GM12878 (cell line): Measurements from ENCODE around the gene CAMTA1. TPM values are rescaled to one million over a fixed set of nuclear protein-coding genes. Genes with fewer than 3 reads are reported as not detected.

ENCODE experiments used
- ATAC-seq: fragments of 200-7000 bp; cut with Tn5 transposase; 3 replicates; pipeline ENCODE4 v1.9.1; 2020; ENCODE audit warnings: mild to moderate bottlenecking, moderate library complexity
- BruUV-seq: library from RNA; stranded (reverse); fragments of 400-500 nt; replicated peaks from 2 replicates; lab custom pipeline; 2021; lab: Mats Ljungman, UMichigan
- CTCF ChIA-PET: fragments of 300-600 bp; sonication (Branson Sonifier 250); formaldehyde crosslinking; extraction: SDS; loops from one replicate; lab custom pipeline; 2021; ENCODE audit warnings: inconsistent platforms; lab: Yijun Ruan, JAX
- POLR2A ChIA-PET: fragments of 350-600 bp; formaldehyde crosslinking; extraction: SDS; loops from one replicate; lab custom pipeline; 2021; ENCODE audit warnings: inconsistent platforms; lab: Charles Lee
- RAD21 ChIA-PET: fragments of 300-600 bp; sonication (Branson Sonifier 250); formaldehyde crosslinking; loops from one replicate; lab custom pipeline; 2023; ENCODE audit warnings: antibody characterized with exemption; ENCODE audit not compliant: unreplicated experiment; lab: Charles Lee
- SMC1A ChIA-PET: fragments of 300-600 bp; sonication (Branson Sonifier 250); formaldehyde crosslinking; loops from one replicate; lab custom pipeline; 2023; ENCODE audit not compliant: unreplicated experiment, uncharacterized antibody; lab: Charles Lee
- DNase-seq: peaks from one replicate; pipeline ENCODE4 v3.0.0-alpha.2; 2011; ENCODE audit warnings: low read depth, low spot score
- FAIRE-seq: peaks from 3 replicates; lab custom pipeline; 2011; peaks lifted over from hg19 to GRCh38; lab: Jason Lieb, UNC
- H2AFZ ChIP-seq: 2 replicates; pipeline ENCODE4 v1.6.0; 2011; ENCODE audit warnings: low read depth, low read length, control low read depth; ENCODE audit not compliant: control insufficient read depth
- H3K27ac ChIP-seq: 2 replicates; pipeline ENCODE4 v1.5.1; 2011; ENCODE audit warnings: control low read depth; ENCODE audit not compliant: control insufficient read depth, insufficient read depth
- H3K27me3 ChIP-seq, 2 experiments: replicated peaks in 1 of 2; 2 replicates each; pipeline versions ENCODE4 v1.6.0 to v1.6.1; 2011; ENCODE audit warnings: low read length in 1 of 2; ENCODE audit not compliant: control insufficient read depth in 2 of 2, insufficient read depth in 2 of 2
- H3K36me3 ChIP-seq, 2 experiments: 2 replicates each; pipeline ENCODE4 v1.5.1; 2011; ENCODE audit warnings: low read length in 1 of 2; ENCODE audit not compliant: control insufficient read depth in 2 of 2, insufficient read depth in 2 of 2
- H3K4me1 ChIP-seq: 2 replicates; pipeline ENCODE4 v1.6.1; 2011; ENCODE audit warnings: mild to moderate bottlenecking, low read length, moderate library complexity, mixed read lengths; ENCODE audit not compliant: control insufficient read depth, insufficient read depth
- H3K4me2 ChIP-seq: 2 replicates; pipeline ENCODE4 v1.6.0; 2011; ENCODE audit warnings: control low read depth; ENCODE audit not compliant: control insufficient read depth, insufficient read depth
- H3K4me3 ChIP-seq: fragments of 200-600 bp; sonication (generic); 2 replicates; pipeline ENCODE4 v1.5.1; 2016
- H3K79me2 ChIP-seq: 2 replicates; pipeline ENCODE4 v1.6.0; 2011; ENCODE audit warnings: low read length; ENCODE audit not compliant: control insufficient read depth, insufficient read depth
- H3K9ac ChIP-seq: 2 replicates; pipeline ENCODE4 v1.8.0; 2011; ENCODE audit warnings: low read length, control low read depth, mixed read lengths; ENCODE audit not compliant: control insufficient read depth, insufficient read depth
- H3K9me3 ChIP-seq: replicated peaks from 3 replicates; pipeline ENCODE4 v1.5.1; 2011; ENCODE audit warnings: mild to moderate bottlenecking, low read length; ENCODE audit not compliant: control insufficient read depth, insufficient read depth
- H4K20me1 ChIP-seq: 2 replicates; pipeline ENCODE4 v1.6.0; 2011; ENCODE audit not compliant: control insufficient read depth, insufficient read depth
- CREM ChIP-seq: IDR thresholded peaks from 2 replicates; pipeline ENCODE4 v1.6.1; 2014; ENCODE audit warnings: antibody characterized with exemption, low read depth
- EGR1 ChIP-seq, 2 experiments: IDR thresholded peaks; 1 replicate in 1 of 2; 2 replicates in 1 of 2; pipeline ENCODE4 v1.6.1; 2011 to 2012; ENCODE audit warnings: low read depth in 2 of 2, low read length in 2 of 2, borderline replicate concordance in 1 of 2, mild to moderate bottlenecking in 1 of 2, moderate library complexity in 1 of 2
- ETV6 ChIP-seq, 2 experiments: fragments of 450-650 bp in 1 of 2; IDR thresholded peaks in 1 of 2; conservative IDR thresholded peaks in 1 of 2; 2 replicates each; pipeline ENCODE4 v1.6.1; 2014; ENCODE audit warnings: antibody characterized with exemption in 1 of 2, borderline replicate concordance in 1 of 2, low read depth in 1 of 2, mild to moderate bottlenecking in 1 of 2, moderate library complexity in 1 of 2
- FOS ChIP-seq: IDR thresholded peaks from 3 replicates; pipeline ENCODE4 v1.6.1; 2011; ENCODE audit warnings: borderline replicate concordance; ENCODE audit not compliant: insufficient read length; ENCODE audit errors: extremely low read depth
- HDGF ChIP-seq: fragments of 450-650 bp; IDR thresholded peaks from 2 replicates; pipeline ENCODE4 v1.6.1; 2016; ENCODE audit warnings: antibody characterized with exemption
- RAD21 ChIP-seq: IDR thresholded peaks from 2 replicates; pipeline ENCODE4 v1.6.1; 2011; ENCODE audit warnings: mild to moderate bottlenecking, low read depth, low read length, moderate library complexity; ENCODE audit not compliant: insufficient read depth
- TCF7 ChIP-seq: IDR thresholded peaks from 2 replicates; pipeline ENCODE4 v1.6.1; 2014; ENCODE audit warnings: antibody characterized with exemption, borderline replicate concordance
- WGBS: methylation state at CpG from one replicate; pipeline ENCODE4 v1.1.6; 2016; ENCODE audit warnings: low lambda C conversion rate; ENCODE audit not compliant: insufficient replicate concordance, insufficient coverage; ENCODE audit errors: missing lambda C conversion rate; 5-methylcytosine and 5-hydroxymethylcytosine counted together
- in situ Hi-C: fragments of 300-500 bp; cut with MboI; formaldehyde crosslinking; loops from 9 replicates; pipeline ENCODE4 v1.14.3; 2018; ENCODE audit warnings: mixed read lengths
- intact Hi-C: fragments of 100-400 bp; cut with micrococcal nuclease; formaldehyde crosslinking; loops from one replicate; pipeline ENCODE4 v1.14.2; 2022; ENCODE audit not compliant: unreplicated experiment
- polyA plus RNA-seq, 11 experiments: library from polyadenylated mRNA; depleted of rRNA in 4 of 11; unstranded in 6 of 11; stranded (reverse) in 5 of 11; fragments of >200 nt; fragmentation: Nextera tagmentation in 4 of 11; fragmentation: Illumina TruSeq in 1 of 11; extraction: Ambion mirVana in 4 of 11; extraction: Trizol in 1 of 11; gene quantifications; 1 replicate in 1 of 11; 2 replicates in 10 of 11; pipeline versions ENCODE4 v1.2.1 to v1.2.3, GENCODE V29; 2011 to 2016; ENCODE audit warnings: inconsistent platforms in 2 of 11, missing spikeins in 2 of 11, low read depth in 1 of 11
- total RNA-seq, 4 experiments: library from RNA; depleted of rRNA in 3 of 4; stranded (reverse); fragments of >200 nt in 3 of 4; fragmentation: Illumina TruSeq in 1 of 4; extraction: Trizol in 1 of 4; gene quantifications; 2 replicates each; pipeline versions ENCODE4 v1.2.1 to v1.2.3, GENCODE V29; 2013 to 2021

The CAMTA1 gene
- total and polyA plus RNA-seq, 10 of the 15 experiments (the other 5 are each of a cell fraction or from before 2014, with no cell fraction given): 37.7 to 148 (median 76.4) TPM

DNA sequence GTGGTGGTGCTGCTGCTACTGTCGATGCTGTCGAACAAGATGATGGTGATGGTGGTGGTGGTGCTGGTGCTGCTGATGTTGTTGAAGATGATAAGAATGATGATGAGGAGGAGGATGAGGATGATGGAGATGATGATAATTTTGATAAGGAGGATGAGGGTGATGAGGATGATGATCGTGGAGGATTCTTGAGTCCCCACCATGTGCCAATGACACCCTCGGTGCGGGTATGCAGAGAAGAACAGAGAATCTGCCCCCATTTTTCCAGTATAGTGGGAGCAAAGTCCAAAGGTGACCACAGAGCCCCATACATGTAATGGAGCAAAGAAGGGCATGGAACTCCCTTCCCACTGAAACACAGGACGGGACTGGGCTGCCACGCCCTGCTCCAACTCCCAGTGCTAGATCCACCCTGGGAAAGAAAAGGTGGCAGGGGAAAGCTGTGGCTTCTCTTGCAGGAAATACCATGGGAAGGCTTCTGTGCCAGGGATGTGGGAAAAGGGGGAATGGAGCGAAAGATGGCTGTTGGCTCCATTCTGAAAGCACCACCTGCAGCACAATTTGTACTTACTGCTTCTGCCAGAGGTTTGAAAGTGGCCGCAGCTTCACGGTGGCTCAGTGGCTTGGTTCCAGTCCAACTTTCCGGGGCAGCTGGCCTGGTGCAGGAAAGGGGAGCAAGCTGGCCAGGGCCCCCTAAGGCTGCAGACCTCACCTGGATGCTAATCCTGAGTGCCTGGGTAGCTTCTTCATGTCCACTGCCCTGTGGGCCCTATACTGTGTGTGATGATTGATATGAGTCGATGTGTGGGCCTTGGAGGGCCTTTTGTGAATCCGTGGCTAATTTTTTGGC lies 598.6 kb downstream of the CAMTA1 start:
- no TSS peak for BruUV-seq
- in situ Hi-C loops (no loop called here), intact Hi-C loops (no loop called here)
- no peaks in the 10 kb centered on the region for H4K20me1 ChIP-seq
- no peaks in the 10 kb centered on the region for H3K4me1 ChIP-seq
- ChIA-PET RAD21 (no interaction called here), SMC1A (no interaction called here), POLR2A (no interaction called here), CTCF (no interaction called here)
- no peak overlapping the region for H3K27ac ChIP-seq
- no peaks in the 10 kb centered on the region for H3K79me2 ChIP-seq
- H3K36me3 ChIP-seq: no peaks in the 10 kb centered on the region
- no peak for ATAC-seq
- no peak overlapping the region for H2AFZ ChIP-seq
- DNase-seq: no peak
- H3K4me3 ChIP-seq: no peak overlapping the region
- FAIRE-seq: no peak
- no peaks in the 10 kb centered on the region for H3K27me3 ChIP-seq
- TF ChIP-seq RAD21: no peak
- no peak for TF ChIP-seq ETV6 (conservative IDR thresholded peaks at IDR 0.05 in 1 of 2, IDR thresholded peaks at IDR 0.05 in 1 of 2; ENCODE audit: borderline replicate concordance in 1 of 2, low read depth in 1 of 2)
- no peak for TF ChIP-seq CREM
- no peak for TF ChIP-seq FOS
- TF ChIP-seq TCF7: no peak
- no peak for TF ChIP-seq HDGF
- H3K4me2 ChIP-seq: no peak overlapping the region
- no peaks in the 10 kb centered on the region; the same call in 2 of the 3 replicates for H3K9me3 ChIP-seq
- H3K9ac ChIP-seq: no peak overlapping the region
- 24% methylated on average over 13 of the region's 13 CpGs for WGBS

DNA sequence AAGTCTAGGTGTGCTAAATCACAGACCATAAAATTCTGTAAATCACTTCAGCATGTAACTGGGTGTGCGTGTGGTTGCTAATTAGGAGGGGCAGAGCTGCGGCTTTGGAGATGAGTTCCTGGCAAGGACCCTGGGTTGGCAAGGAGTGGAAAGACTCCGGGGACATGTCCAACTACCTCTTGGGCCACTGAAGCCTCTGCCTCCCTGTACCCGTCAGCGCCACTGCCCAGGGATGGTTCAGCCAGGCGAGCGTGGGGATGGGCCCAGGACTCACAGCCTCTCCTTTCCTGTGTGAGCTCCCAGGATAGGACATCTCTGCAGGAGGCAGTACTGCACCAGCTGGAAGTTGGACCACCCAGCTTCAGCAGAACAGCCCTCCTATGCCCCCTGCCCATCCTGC lies 599.4 kb downstream of the CAMTA1 start:
- FAIRE-seq (no peak), DNase-seq (no peak), ATAC-seq (no peak)
- 9% methylated on average over 7 of the region's 7 CpGs for WGBS
- ChIA-PET RAD21 (no interaction called here), SMC1A (no interaction called here), CTCF (no interaction called here), POLR2A (no interaction called here)
- Histone ChIP-seq H3K4me2 (no peak overlapping the region), H3K9me3 (no peaks in the 10 kb centered on the region; the same call in 2 of the 3 replicates), H3K4me3 (no peak overlapping the region), H3K79me2 (no peaks in the 10 kb centered on the region), H3K27me3 (no peaks in the 10 kb centered on the region; a peak in 1 of 4 replicates), H3K4me1 (no peaks in the 10 kb centered on the region), H3K9ac (no peak overlapping the region), H3K27ac (no peak overlapping the region), H4K20me1 (no peaks in the 10 kb centered on the region)
- BruUV-seq: no TSS peak
- in situ Hi-C loops: no loop called here
- TF ChIP-seq EGR1 (IDR thresholded peaks at IDR 0.05; ENCODE audit: borderline replicate concordance in 1 of 2, low read depth in 2 of 2, low read length in 2 of 2): no peak
- TF ChIP-seq, all 136 proteins: peak for 0
- no peaks in the 10 kb centered on the region for H3K36me3 ChIP-seq
- H2AFZ ChIP-seq: no peak overlapping the region
- intact Hi-C loops: no loop called here
